Kidney (tissue), 14 donors: ENCODE results near the gene SIRT3. TPM values are rescaled to one million over a fixed set of nuclear protein-coding genes. Genes with fewer than 3 reads are reported as not detected.
"Not testable (repeated sequence)": the region's sequence is repeated elsewhere in the genome, so short reads cannot be mapped to it uniquely, and the experiment has no call there.

ENCODE experiments used
- DNase-seq, 5 donors: peaks; one replicate each; pipeline ENCODE4 v3.0.0-alpha.2; 2013 to 2020
- FAIRE-seq: peaks from 2 replicates; lab custom pipeline; 2012; peaks lifted over from hg19 to GRCh38; lab: Jason Lieb, UNC
- H3K27ac ChIP-seq, 2 donors: one replicate each; pipeline ENCODE4 v1.7.0; 2013; ENCODE audit warnings: low read depth in 2 of 2, low read length in 2 of 2, inconsistent platforms in 1 of 2
- H3K27me3 ChIP-seq: one replicate; pipeline ENCODE4 v1.7.1; 2013; ENCODE audit warnings: low read length, inconsistent platforms; ENCODE audit not compliant: control insufficient read depth, insufficient read depth
- H3K36me3 ChIP-seq, 3 donors: one replicate each; pipeline versions ENCODE4 v1.7.0 to v1.7.1; 2013; ENCODE audit warnings: low read length in 3 of 3, control low read depth in 1 of 3, inconsistent platforms in 1 of 3; ENCODE audit not compliant: insufficient read depth in 3 of 3, control insufficient read depth in 2 of 3
- H3K4me1 ChIP-seq, 3 donors: one replicate each; pipeline versions ENCODE4 v1.7.0 to v1.7.1; 2013; ENCODE audit warnings: low read length in 3 of 3, inconsistent platforms in 1 of 3, low read depth in 1 of 3; ENCODE audit not compliant: control insufficient read depth in 2 of 3, insufficient read depth in 2 of 3
- H3K4me3 ChIP-seq, 3 donors: one replicate each; pipeline versions ENCODE4 v1.7.0 to v1.8.1; 2013; ENCODE audit warnings: low read length in 3 of 3, control low read depth in 1 of 3, inconsistent platforms in 1 of 3
- H3K9ac ChIP-seq, 3 donors: one replicate each; pipeline versions ENCODE4 v1.7.0 to v1.7.1; 2013; ENCODE audit warnings: low read length in 3 of 3, control low read depth in 1 of 3, inconsistent platforms in 1 of 3
- H3K9me3 ChIP-seq, 3 donors: one replicate each; pipeline versions ENCODE4 v1.7.0 to v1.7.1; 2013; ENCODE audit warnings: low read length in 3 of 3, control low read depth in 1 of 3, inconsistent platforms in 1 of 3; ENCODE audit not compliant: control insufficient read depth in 2 of 3, insufficient read depth in 1 of 3
- CTCF ChIP-seq: IDR thresholded peaks from 3 replicates; pipeline ENCODE4 v1.5.1; 2012; ENCODE audit warnings: mild to moderate bottlenecking, moderate library complexity, borderline replicate concordance; ENCODE audit not compliant: insufficient read depth; ENCODE audit errors: extremely low read depth
- intact Hi-C: fragments of 100-400 bp; cut with DNase I; formaldehyde crosslinking; loops from one replicate; pipeline ENCODE4 v1.11.1; 2022
- polyA plus RNA-seq: library from polyadenylated mRNA; stranded (reverse); fragments of 350-450 nt; fragmentation: Illumina TruSeq; extraction: RNeasy Lipid Tissue Mini Kit (QIAGEN cat#74804); gene quantifications from one replicate; pipeline ENCODE4 v1.2.3, GENCODE V29; 2014; ENCODE audit warnings: low read depth, low replicate concordance; ENCODE audit not compliant: insufficient read depth
- total RNA-seq: library from RNA; stranded (reverse); fragmentation: NEBNext Ultra II Directional; extraction: Animal tissue kit (Norgen Biotek cat#: 25700); gene quantifications from one replicate; pipeline ENCODE4 v1.2.1, GENCODE V29; 2021
- donor health status: control.
- donor health status: control.
- donor health status: control.
- donor health status: control.
- donor health status: control.
- donor health status: DM: yes; HTN: yes; CAD: no.
- donor health status: Normal renal cell carcinoma (clear cell type).

SIRT3 gene
- total and polyA plus RNA-seq, 2 donors from 2014 or later: 28.3 to 28.7 TPM

GRCh38 chr11:198236-198806 lies 37.8 kb downstream of the SIRT3 start:
- no peak overlapping the region for H3K9ac ChIP-seq
- H3K4me1 ChIP-seq: no peaks in the 10 kb centered on the region
- FAIRE-seq (no peak), DNase-seq (peak in 2 of 5 donors; percentile 23 to 75)
- intact Hi-C loops: no loop called here
- no peak overlapping the region for H3K4me3 ChIP-seq
- no peaks in the 10 kb centered on the region for H3K27me3 ChIP-seq
- no peak overlapping the region for H3K27ac ChIP-seq
- TF ChIP-seq CTCF: no peak
- H3K36me3 ChIP-seq: peaks cover 0 to 4% (median 2%) of the 10 kb centered on the region in 3 donors
- H3K9me3 ChIP-seq: no peaks in the 10 kb centered on the region

- Histone ChIP-seq H3K27me3 (no peaks in the 10 kb centered on the region), H3K4me1 (no peaks in the 10 kb centered on the region), H3K36me3 (peaks cover 0 to 4% (median 0%) of the 10 kb centered on the region in 3 donors), H3K27ac (no peak overlapping the region), H3K9me3 (no peaks in the 10 kb centered on the region), H3K4me3 (no peak overlapping the region), H3K9ac (no peak overlapping the region)
- intact Hi-C loops: no loop called here
- FAIRE-seq (no peak), DNase-seq (peak in 2 of 5 donors; percentile 24 to 59)
- TF ChIP-seq CTCF: no peak
Measured at GRCh38 chr11:197741-198235, 38.4 kb downstream of the SIRT3 start.

GRCh38 chr11:196786-197731 lies 39.1 kb downstream of the SIRT3 start:
- DNase-seq (peak in 2 of 5 donors; percentile 28 to 57), FAIRE-seq (no peak)
- intact Hi-C loops: no loop called here
- no peaks in the 10 kb centered on the region for H3K4me1 ChIP-seq
- TF ChIP-seq CTCF: no peak
- no peak overlapping the region for H3K27ac ChIP-seq
- H3K4me3 ChIP-seq: no peak overlapping the region
- no peaks in the 10 kb centered on the region for H3K9me3 ChIP-seq
- H3K27me3 ChIP-seq: no peaks in the 10 kb centered on the region
- peaks cover 0 to 4% (median 0%) of the 10 kb centered on the region in 3 donors for H3K36me3 ChIP-seq
- H3K9ac ChIP-seq: no peak overlapping the region

GRCh38 chr11:193481-193880 lies 42.7 kb downstream of the SIRT3 start:
- intact Hi-C loops, H3K4me1 ChIP-seq, H3K9me3 ChIP-seq, H3K27me3 ChIP-seq, H3K9ac ChIP-seq, FAIRE-seq, H3K4me3 ChIP-seq, H3K36me3 ChIP-seq, H3K27ac ChIP-seq: not testable (repeated sequence)
- DNase-seq: peak in 2 of 5 donors; percentile 29 to 50

- peak in 1 of 5 donors; percentile 26 for DNase-seq
- H3K27ac ChIP-seq, FAIRE-seq, H3K9me3 ChIP-seq, H3K4me3 ChIP-seq, intact Hi-C loops, H3K9ac ChIP-seq, H3K36me3 ChIP-seq, H3K4me1 ChIP-seq, H3K27me3 ChIP-seq: not testable (repeated sequence)
Measured at GRCh38 chr11:192674-193128, 43.4 kb downstream of the SIRT3 start, which contains the start of gene SCGB1C1. Gene SCGB1C1 (plus strand): TSS chr11:193078. CDS start chr11:193100, 22 bp downstream.
